ENCODE data around the gene PANX1. TPM values are rescaled to one million over a fixed set of nuclear protein-coding genes. Genes with fewer than 3 reads are reported as not detected.
A peak's percentile ranks its signal among the peaks of the same experiment; 100 is the strongest.
"Not testable (repeated sequence)": the region's sequence is repeated elsewhere in the genome, so short reads cannot be mapped to it uniquely, and the experiment has no call there.

The PANX1 gene
- total RNA-seq, 2 donors from 2014 or later, result 12.3 to 15.7 TPM

- Histone ChIP-seq H3K4me1 (peaks cover 0 to 53% of the 10 kb centered on the region in 2 donors), H3K27me3 (no peaks in the 10 kb centered on the region), H3K36me3 (no peaks in the 10 kb centered on the region), H3K4me3 (no peak overlapping the region), H3K27ac (peak overlapping the region in 1 of 2 donors; percentile 65), H3K9me3 (no peaks in the 10 kb centered on the region)
- DNase-seq (ENCODE audit: low spot score), result no peak
- no peak for TF ChIP-seq CTCF (IDR thresholded peaks at IDR 0.05)
Measured at GRCh38 chr11:94153320-94153719, 24.7 kb downstream of the PANX1 start.

GRCh38 chr11:94154095-94154856 lies 25.6 kb downstream of the PANX1 start:
- Histone ChIP-seq H3K27me3 (no peaks in the 10 kb centered on the region), H3K4me1 (peaks cover 0 to 46% of the 10 kb centered on the region in 2 donors), H3K4me3 (no peak overlapping the region), H3K36me3 (no peaks in the 10 kb centered on the region), H3K9me3 (no peaks in the 10 kb centered on the region), H3K27ac (no peak overlapping the region)
- DNase-seq (ENCODE audit: low spot score), result no peak
- no peak for TF ChIP-seq CTCF (IDR thresholded peaks at IDR 0.05)

- H3K27ac ChIP-seq, H3K4me3 ChIP-seq: not testable (repeated sequence)
- peaks cover 0 to 16% of the 10 kb centered on the region in 2 donors for H3K4me1 ChIP-seq
Measured at GRCh38 chr11:94157339-94157738, 28.7 kb downstream of the PANX1 start.

GRCh38 chr11:94168882-94169281 lies 40.2 kb downstream of the PANX1 start:
- Histone ChIP-seq H3K27me3 (no peaks in the 10 kb centered on the region), H3K36me3 (no peaks in the 10 kb centered on the region), H3K4me1 (no peaks in the 10 kb centered on the region), H3K9me3 (peaks cover 0 to 10% of the 10 kb centered on the region in 2 donors), H3K4me3 (no peak overlapping the region), H3K27ac (no peak overlapping the region)
- no peak for DNase-seq (ENCODE audit: low spot score)
- TF ChIP-seq CTCF (IDR thresholded peaks at IDR 0.05), result no peak

More at GRCh38 chr11:94157339-94157738, 28.7 kb downstream of the PANX1 start:
- not testable (repeated sequence) for H3K27me3 ChIP-seq; H3K9me3 ChIP-seq; H3K36me3 ChIP-seq; DNase-seq (ENCODE audit: low spot score)

- H3K36me3 ChIP-seq, result no peaks in the 10 kb centered on the region
- no peaks in the 10 kb centered on the region for H3K4me1 ChIP-seq
- no peaks in the 10 kb centered on the region for H3K27me3 ChIP-seq
- no peak overlapping the region for H3K4me3 ChIP-seq
- TF ChIP-seq CTCF (IDR thresholded peaks at IDR 0.05), result no peak
- H3K9me3 ChIP-seq, result peaks cover 0 to 10% of the 10 kb centered on the region in 2 donors
- H3K27ac ChIP-seq, result no peak overlapping the region
- DNase-seq (ENCODE audit: low spot score), result no peak
Measured at GRCh38 chr11:94169516-94169915, 40.9 kb downstream of the PANX1 start.

GRCh38 chr11:94169930-94170545 lies 41.4 kb downstream of the PANX1 start:
- Histone ChIP-seq H3K4me3 (no peak overlapping the region), H3K36me3 (no peaks in the 10 kb centered on the region), H3K27me3 (no peaks in the 10 kb centered on the region), H3K4me1 (no peaks in the 10 kb centered on the region), H3K27ac (no peak overlapping the region), H3K9me3 (peaks cover 0 to 10% of the 10 kb centered on the region in 2 donors)
- TF ChIP-seq CTCF (IDR thresholded peaks at IDR 0.05), result no peak
- no peak for DNase-seq (ENCODE audit: low spot score)

Data from right atrium auricular region (tissue), 2 donors.